GM20000 (cell line): ENCODE data around the gene WFIKKN1.

Source experiments
- DNase-seq: peaks from one replicate; pipeline ENCODE4 v3.0.0; 2012; ENCODE audit warnings: low spot score
- CTCF ChIP-seq: IDR thresholded peaks from 2 replicates; pipeline ENCODE4 v1.5.1; 2012; ENCODE audit warnings: mild to moderate bottlenecking, control low read depth; ENCODE audit errors: extremely low read depth, missing control alignments

Gene WFIKKN1

GRCh38 chr16:662095-662494 is 31.3 kb downstream of the WFIKKN1 start:
- no peak for DNase-seq
- TF ChIP-seq CTCF: no peak

GRCh38 chr16:662597-662996 is 31.8 kb downstream of the WFIKKN1 start:
- TF ChIP-seq CTCF: no peak
- DNase-seq: no peak

- no peak for TF ChIP-seq CTCF
- DNase-seq: no peak
These were observed 35.8 kb downstream of the WFIKKN1 start for GRCh38 chr16:666572-666971.

GRCh38 chr16:667113-667779 is 36.5 kb downstream of the WFIKKN1 start:
- DNase-seq: no peak
- TF ChIP-seq CTCF: no peak

GRCh38 chr16:667780-668518 is 37.2 kb downstream of the WFIKKN1 start, which contains the start of gene RHOT2:
Gene RHOT2 (plus strand): TSS chr16:668132. CDS start chr16:668200, 68 bp downstream.
- peak; percentile 97 for DNase-seq
- TF ChIP-seq CTCF: peak; percentile 100

GRCh38 chr16:668519-669171 is 37.9 kb downstream of the WFIKKN1 start:
- DNase-seq: no peak
- TF ChIP-seq CTCF: no peak

GRCh38 chr16:669666-670065 is 38.9 kb downstream of the WFIKKN1 start:
- TF ChIP-seq CTCF: no peak
- DNase-seq: no peak
